ENCODE measurements around the gene PODXL2.

Gene PODXL2

DNA sequence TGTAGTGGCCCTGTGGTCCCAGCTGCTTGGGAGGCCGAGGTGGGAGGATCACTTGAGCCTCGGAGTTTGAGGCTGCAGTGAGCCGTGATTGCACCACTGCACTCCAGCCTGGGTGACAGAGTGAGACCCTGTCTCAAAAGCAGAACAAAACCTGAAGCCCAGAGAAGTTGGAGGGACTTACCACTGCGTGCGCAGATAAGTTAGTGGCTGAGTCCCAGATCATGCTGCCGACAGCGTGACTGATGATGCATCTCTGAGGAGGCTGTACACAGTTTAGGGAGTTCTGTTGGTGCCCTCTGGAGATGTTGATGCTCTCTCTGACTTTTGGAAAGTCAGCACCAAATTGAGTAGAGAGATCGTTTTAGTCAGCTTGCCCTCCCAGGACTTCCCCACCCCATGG, 27.9 kb downstream of the PODXL2 start:
- no peak for DNase-seq

- DNase-seq = no peak
Measured at GRCh38 chr3:127658234-127658633, 29.2 kb downstream of the PODXL2 start.

GRCh38 chr3:127660621-127661251, 31.8 kb downstream of the PODXL2 start:
- no peak for DNase-seq

DNA sequence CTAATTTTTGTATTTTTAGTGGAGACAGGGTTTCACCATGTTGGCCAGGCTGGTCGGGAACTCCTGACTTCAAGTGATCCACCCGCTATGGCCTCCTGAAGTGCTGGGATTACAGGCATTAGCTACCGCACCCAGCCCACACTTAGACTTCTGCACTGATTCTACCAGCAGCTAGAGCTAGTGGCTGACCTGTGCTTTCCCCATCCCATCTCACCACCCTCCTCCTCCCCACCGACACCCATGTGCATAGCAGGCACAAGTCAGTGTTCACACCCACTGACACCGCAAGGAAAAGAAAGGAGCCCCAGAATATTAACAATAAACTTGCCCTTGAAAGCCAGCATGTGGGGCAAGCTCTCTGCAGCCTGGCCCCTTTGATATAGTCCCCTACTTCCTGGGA, 32.6 kb downstream of the PODXL2 start:
- no peak for DNase-seq

DNA sequence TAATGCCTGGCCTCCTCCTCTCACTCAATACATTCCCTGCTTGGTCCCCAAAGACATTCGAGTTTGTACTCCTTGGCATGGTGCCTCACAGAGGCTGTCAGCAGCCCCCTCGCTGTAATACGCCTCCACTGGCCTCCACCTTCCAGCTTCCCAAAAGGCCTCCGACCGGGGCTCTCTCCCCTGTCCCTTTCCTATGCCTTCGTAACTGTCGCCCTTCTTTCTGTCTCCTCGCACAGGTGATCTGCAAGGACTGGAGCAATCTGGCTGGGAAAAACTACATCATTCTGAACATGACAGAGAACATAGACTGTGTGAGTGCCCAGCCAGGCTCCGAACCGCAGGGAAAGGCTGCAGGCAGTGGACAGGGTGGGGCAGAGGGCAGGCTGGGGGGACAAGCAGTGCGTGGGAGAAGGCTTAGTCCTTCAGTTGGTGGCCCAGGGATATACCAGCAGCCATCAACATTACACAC, 33.0 kb downstream of the PODXL2 start:
- no peak for DNase-seq

DNA sequence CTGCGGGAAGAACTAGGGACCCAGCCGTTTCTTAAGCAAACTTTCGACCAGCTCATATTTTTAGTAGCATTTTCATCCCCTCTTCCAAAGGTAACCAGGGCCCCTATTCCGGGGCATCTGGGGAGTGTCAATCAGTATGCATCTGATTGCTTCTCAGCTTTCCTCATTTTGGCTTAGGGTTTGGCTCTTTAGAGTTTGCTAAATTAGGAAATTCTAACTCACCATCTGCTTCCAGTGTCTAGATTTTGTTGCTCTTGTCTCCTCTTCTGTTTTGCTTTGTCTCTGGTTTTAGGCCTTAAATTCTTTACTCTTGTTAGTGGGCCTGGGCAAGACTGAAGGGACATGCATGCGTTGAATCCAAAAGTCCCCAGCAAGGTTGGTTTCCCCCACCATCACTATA, 34.2 kb downstream of the PODXL2 start:
- no peak for DNase-seq

GRCh38 chr3:127665165-127665564, 36.2 kb downstream of the PODXL2 start:
- DNase-seq = no peak

GRCh38 chr3:127665586-127665985, 36.6 kb downstream of the PODXL2 start:
- no peak for DNase-seq

- no peak for DNase-seq
Measured at GRCh38 chr3:127666676-127667075, 37.7 kb downstream of the PODXL2 start.

- no peak for DNase-seq
Measured at GRCh38 chr3:127667119-127667681, 38.2 kb downstream of the PODXL2 start.

GRCh38 chr3:127668906-127669305, 39.9 kb downstream of the PODXL2 start:
- DNase-seq = no peak

DNA sequence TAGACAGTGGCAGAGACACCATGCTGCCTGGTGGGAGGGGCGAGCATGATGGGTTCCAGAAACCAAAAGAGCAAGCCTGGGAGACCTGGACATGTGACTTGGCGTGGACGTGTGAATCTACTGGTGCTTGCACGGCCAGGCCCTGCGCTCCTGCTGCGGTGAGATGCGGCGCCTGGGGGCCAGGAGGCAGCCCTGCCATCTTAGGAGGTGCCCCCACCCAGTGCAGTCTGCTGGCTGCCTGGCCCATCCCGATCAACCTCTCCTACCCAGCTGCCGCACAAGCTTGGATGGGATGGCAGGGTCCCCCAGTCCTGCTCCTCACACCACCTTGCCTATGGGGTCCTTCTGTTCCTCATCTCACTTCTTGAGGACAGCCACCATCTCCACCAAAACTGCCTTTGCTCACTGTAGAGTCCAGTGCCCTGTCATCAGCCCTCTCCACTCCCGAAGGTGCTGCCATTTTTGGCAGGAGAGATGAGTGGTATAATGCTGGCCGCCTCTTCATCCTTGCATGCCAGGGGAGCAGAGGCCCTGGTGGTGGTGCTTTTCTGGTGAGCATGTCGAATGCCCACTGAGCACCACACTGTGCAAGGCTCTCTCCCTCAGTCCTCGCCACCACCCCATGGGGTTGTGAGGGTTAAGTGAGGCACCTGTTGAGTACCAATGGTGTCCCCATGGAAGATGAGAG, 40.7 kb downstream of the PODXL2 start:
- no peak for DNase-seq

- no peak for DNase-seq
Measured at GRCh38 chr3:127670229-127670559, 41.2 kb downstream of the PODXL2 start.

- DNase-seq = no peak
Measured at GRCh38 chr3:127670761-127671522, 42.0 kb downstream of the PODXL2 start.

- DNase-seq = peak; percentile 29
Measured at GRCh38 chr3:127671523-127672428, 42.8 kb downstream of the PODXL2 start.

GRCh38 chr3:127672429-127673190, 43.6 kb downstream of the PODXL2 start, which contains the start of gene ABTB1:
TSS of gene ABTB1 (plus strand) at chr3:127672952. CDS start at chr3:127673026, 74 bp downstream.
- peak; percentile 89 for DNase-seq

GRCh38 chr3:127673191-127674100, 44.5 kb downstream of the PODXL2 start:
- DNase-seq = peak; percentile 63

DNA sequence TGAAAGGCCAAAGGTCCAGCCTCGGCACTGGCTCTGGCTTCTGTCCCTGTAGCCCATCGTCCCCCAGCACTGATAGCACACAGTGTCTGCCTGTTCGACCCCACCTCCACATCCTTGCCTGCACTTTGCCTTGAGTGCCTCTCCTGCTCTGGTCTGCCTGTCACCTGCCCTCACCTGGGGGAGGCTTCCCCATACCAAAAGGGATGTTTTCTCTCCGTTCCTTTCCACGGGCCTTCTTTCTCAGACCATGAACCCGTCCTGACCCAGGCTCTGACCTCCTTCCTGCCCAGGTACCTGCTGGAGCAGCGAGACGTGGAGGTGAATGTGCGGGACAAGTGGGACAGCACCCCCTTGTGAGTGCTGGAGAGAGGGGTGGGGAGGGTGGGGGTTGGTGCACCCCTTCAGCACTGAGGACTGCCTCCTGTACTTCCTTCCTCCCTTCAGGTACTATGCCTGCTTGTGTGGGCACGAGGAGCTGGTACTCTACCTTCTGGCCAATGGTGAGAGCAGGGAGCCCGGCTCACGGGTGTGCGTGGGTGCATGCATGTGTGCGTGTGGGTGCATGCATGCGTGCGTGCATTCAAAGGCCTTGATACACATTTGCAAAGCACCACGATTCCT, 45.2 kb downstream of the PODXL2 start:
- DNase-seq = no peak

DNA sequence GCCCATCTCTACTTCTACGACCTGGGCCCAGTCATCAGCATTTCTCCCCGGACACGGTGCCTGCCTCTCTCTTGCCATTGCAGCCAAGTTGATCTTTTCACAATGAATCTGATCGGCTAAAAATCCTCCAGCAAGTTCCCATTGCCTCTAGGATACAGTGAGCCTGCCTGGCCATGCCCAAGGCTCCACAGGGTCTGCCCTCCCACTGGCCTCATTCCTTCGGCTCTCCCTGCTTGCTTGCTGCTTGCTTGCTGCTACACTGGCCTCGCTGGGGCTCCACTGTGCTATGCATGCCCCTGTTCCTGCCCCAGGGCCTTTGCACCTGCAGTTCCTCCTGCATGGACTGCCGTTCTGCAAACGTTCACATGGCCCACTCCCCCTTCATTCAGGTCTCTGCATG, 45.8 kb downstream of the PODXL2 start:
- DNase-seq = no peak

Data from activated naive CD4-positive, alpha-beta T cell treated with Interleukin-2 at 50 U/mL for 16 hours (primary cell).